OCI-LY7 (cell line): Measurements from ENCODE around the gene EPB41L2.

Source experiments
- EZH2phosphoT487 ChIP-seq: fragments of 200-600 bp; sonication (generic); IDR thresholded peaks from 2 replicates; pipeline ENCODE4 v1.6.1; 2018; ENCODE audit warnings: low read depth, borderline replicate concordance, mild to moderate bottlenecking, mixed run types, antibody characterized with exemption, low read length, moderate library complexity, mixed read lengths
- TF ChIP-seq, protein P1 (sequence below): fragments of 200-600 bp; sonication (generic); conservative IDR thresholded peaks from 2 replicates; pipeline ENCODE4 v1.5.1; 2014; ENCODE audit warnings: mild to moderate bottlenecking, antibody characterized with exemption, low read length, moderate library complexity, mixed read lengths

- TF ChIP-seq, protein P1, sequence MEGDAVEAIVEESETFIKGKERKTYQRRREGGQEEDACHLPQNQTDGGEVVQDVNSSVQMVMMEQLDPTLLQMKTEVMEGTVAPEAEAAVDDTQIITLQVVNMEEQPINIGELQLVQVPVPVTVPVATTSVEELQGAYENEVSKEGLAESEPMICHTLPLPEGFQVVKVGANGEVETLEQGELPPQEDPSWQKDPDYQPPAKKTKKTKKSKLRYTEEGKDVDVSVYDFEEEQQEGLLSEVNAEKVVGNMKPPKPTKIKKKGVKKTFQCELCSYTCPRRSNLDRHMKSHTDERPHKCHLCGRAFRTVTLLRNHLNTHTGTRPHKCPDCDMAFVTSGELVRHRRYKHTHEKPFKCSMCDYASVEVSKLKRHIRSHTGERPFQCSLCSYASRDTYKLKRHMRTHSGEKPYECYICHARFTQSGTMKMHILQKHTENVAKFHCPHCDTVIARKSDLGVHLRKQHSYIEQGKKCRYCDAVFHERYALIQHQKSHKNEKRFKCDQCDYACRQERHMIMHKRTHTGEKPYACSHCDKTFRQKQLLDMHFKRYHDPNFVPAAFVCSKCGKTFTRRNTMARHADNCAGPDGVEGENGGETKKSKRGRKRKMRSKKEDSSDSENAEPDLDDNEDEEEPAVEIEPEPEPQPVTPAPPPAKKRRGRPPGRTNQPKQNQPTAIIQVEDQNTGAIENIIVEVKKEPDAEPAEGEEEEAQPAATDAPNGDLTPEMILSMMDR: no peak
- no peak for TF ChIP-seq EZH2phosphoT487
These were observed 97.4 kb downstream of the EPB41L2 start for GRCh38 chr6:130965656-130966055.
